ENCODE measurements around the gene PHLDB2. TPM values are rescaled to one million over a fixed set of nuclear protein-coding genes. Genes with fewer than 3 reads are reported as not detected.

The PHLDB2 gene
- total RNA-seq, 1 experiment from 2014 or later = 143 TPM

- no peaks in the 10 kb centered on the region for H3K9me2 ChIP-seq (ENCODE audit: insufficient read depth)
- ChIA-PET RAD21 (ENCODE audit: low non-redundant PET in 1 of 2, low total read pairs in 2 of 2, uncharacterized antibody in 2 of 2, unreplicated experiment in 2 of 2) (interaction anchor here in 1 of 2 experiments (0.6 kb wide), 1 partner anchor 81 kb away, joined by 3 read pairs; no protein-coding TSS in a partner anchor), POLR2A (interaction anchor here (0.6 kb wide), 1 partner anchor 28 kb away, joined by 5 read pairs; no protein-coding TSS in a partner anchor), CTCF (interaction anchor here (0.6 to 0.9 kb wide), 2 partner anchors 29 to 159 kb away, joined by 4 to 6 read pairs; no protein-coding TSS in a partner anchor)
- ATAC-seq = no peak
- H3K27ac ChIP-seq (ENCODE audit: low read depth, low read length) = no peak overlapping the region
- no peak for DNase-seq (ENCODE audit: low read depth, low spot score)
- no peak overlapping the region for H3K9ac ChIP-seq (ENCODE audit: low read length)
- peaks cover 5 to 6% of the 10 kb centered on the region in 2 experiments; a peak in 2 of 4 replicates for H3K9me3 ChIP-seq (ENCODE audit: control insufficient read depth in 1 of 2, insufficient read depth in 1 of 2, low read depth in 1 of 2, low read length in 2 of 2)
- H3K36me3 ChIP-seq (ENCODE audit: control insufficient read depth in 1 of 2, insufficient read depth in 2 of 2, low read length in 2 of 2) = peaks cover 37 to 87% of the 10 kb centered on the region in 2 experiments
- H3K27me3 ChIP-seq (ENCODE audit: insufficient read depth, low read length) = no peaks in the 10 kb centered on the region
- no peak overlapping the region for H2AFZ ChIP-seq (ENCODE audit: low read depth, low read length, poor library complexity, severe bottlenecking)
- H4K20me1 ChIP-seq (ENCODE audit: insufficient read depth) = no peaks in the 10 kb centered on the region
- H3K79me2 ChIP-seq (ENCODE audit: insufficient read depth, low read length) = peaks cover 100% of the 10 kb centered on the region
- H3K4me2 ChIP-seq (ENCODE audit: low read length) = no peak overlapping the region
- TSS peak; percentile 35 for BruUV-seq (replicated peaks)
- H3K4me1 ChIP-seq (ENCODE audit: control insufficient read depth in 1 of 2, insufficient read depth in 2 of 2, low read length in 2 of 2) = peaks cover 4 to 9% of the 10 kb centered on the region in 2 experiments; a peak in 3 of 4 replicates
- no peak overlapping the region for H3K4me3 ChIP-seq (replicated peaks in 1 of 2; ENCODE audit: low read depth in 1 of 2, low read length in 2 of 2)
- TF ChIP-seq CEBPB (IDR thresholded peaks at IDR 0.05; ENCODE audit: low read depth) (no peak), ZFX (IDR thresholded peaks at IDR 0.05) (no peak), EZH2phosphoT487 (IDR thresholded peaks at IDR 0.05; ENCODE audit: borderline replicate concordance) (no peak), FOSL1 (IDR thresholded peaks at IDR 0.05; ENCODE audit: low read depth) (no peak), ZNF274 (IDR thresholded peaks at IDR 0.05; ENCODE audit: low read depth, low read length) (no peak), EGR1 (IDR thresholded peaks at IDR 0.05; ENCODE audit: low read depth) (no peak), SRF (IDR thresholded peaks at IDR 0.05; ENCODE audit: low read depth) (no peak), YY1 (IDR thresholded peaks at IDR 0.05; ENCODE audit: extremely low read depth, insufficient replicate concordance, low read depth, low read length) (no peak), JUND (IDR thresholded peaks at IDR 0.05) (no peak), RAD21 (IDR thresholded peaks at IDR 0.05; ENCODE audit: low read depth) (no peak), MAX (IDR thresholded peaks at IDR 0.05) (no peak), POLR2AphosphoS5 (IDR thresholded peaks at IDR 0.05; ENCODE audit: low read depth, low read length) (no peak), SIN3A (IDR thresholded peaks at IDR 0.05; ENCODE audit: low read depth) (no peak), CTCF (IDR thresholded peaks at IDR 0.05 in 2 of 3, conservative IDR thresholded peaks at IDR 0.05 in 1 of 3; ENCODE audit: borderline replicate concordance in 1 of 3, insufficient read depth in 1 of 3, low read depth in 2 of 3, low read length in 2 of 3) (no peak)
- intact Hi-C loops (cut with micrococcal nuclease) = no loop called here
Observed at GRCh38 chr3:111884411-111885018, 25.4 kb downstream of the PHLDB2 start.
